ENCODE measurements around the gene ENSA.
"Not testable (repeated sequence)": the region's sequence is repeated elsewhere in the genome, so short reads cannot be mapped to it uniquely, and the experiment has no call there.

ENSA gene

GRCh38 chr1:150629115-150629928 is at the start of gene ENSA:
ENSA (minus strand) TSS chr1:150629612; CDS start chr1:150629470, 142 bp downstream.
- DNase-seq, result peak; percentile 88 to 92 (median 90)

DNA sequence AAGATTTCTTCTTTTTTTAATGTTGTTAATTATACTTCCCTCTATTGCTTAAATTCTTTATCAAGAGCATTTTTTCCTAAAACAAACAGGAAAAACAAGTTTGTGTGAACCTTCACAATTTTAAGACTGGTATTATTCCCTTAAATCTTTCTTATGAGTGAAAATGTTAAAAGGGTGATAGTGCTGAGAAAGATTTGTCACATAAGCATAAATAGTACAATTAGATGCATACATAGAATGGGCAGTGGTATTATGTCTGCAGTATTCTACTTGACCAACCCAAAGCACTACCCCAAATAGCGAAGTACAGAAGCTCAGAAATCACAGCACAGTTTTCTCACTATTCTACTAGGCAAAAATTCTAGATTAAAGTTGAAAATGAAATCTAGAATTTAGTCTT is 49.6 kb upstream of the ENSA start:
- DNase-seq, result no peak

- DNase-seq, result no peak
Measured at GRCh38 chr1:150674881-150675280, 45.5 kb upstream of the ENSA start.

- no peak for DNase-seq
Measured at GRCh38 chr1:150663321-150663720, 33.9 kb upstream of the ENSA start.

DNA sequence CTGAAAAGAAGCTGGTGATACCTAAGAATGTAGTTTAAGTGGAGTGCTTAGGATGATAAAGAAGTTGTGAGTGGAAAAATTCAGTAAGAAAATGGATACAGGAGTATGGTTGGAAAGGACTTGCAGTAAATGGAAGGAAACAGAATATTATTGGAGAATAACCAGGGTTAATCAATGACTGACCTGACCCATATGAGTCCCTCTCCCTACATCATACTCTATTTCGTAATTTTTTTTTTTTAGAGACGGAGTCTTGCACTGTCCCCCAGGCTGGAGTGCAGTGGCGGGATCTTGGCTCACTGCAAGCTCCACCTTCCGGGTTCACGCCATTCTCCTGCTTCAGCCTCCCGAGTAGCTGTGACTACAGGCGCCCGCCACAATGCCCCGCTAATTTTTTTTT is 33.4 kb upstream of the ENSA start:
- no peak for DNase-seq

- DNase-seq, result no peak
Measured at GRCh38 chr1:150661156-150661555, 31.7 kb upstream of the ENSA start.

GRCh38 chr1:150660584-150660983 is 31.2 kb upstream of the ENSA start:
- DNase-seq, result no peak

GRCh38 chr1:150657064-150657463 is 27.7 kb upstream of the ENSA start:
- DNase-seq, result not testable (repeated sequence)

- not testable (repeated sequence) for DNase-seq
Measured at GRCh38 chr1:150654635-150655034, 25.2 kb upstream of the ENSA start.

- no peak for DNase-seq
Measured at GRCh38 chr1:150650193-150650592, 20.8 kb upstream of the ENSA start.

DNA sequence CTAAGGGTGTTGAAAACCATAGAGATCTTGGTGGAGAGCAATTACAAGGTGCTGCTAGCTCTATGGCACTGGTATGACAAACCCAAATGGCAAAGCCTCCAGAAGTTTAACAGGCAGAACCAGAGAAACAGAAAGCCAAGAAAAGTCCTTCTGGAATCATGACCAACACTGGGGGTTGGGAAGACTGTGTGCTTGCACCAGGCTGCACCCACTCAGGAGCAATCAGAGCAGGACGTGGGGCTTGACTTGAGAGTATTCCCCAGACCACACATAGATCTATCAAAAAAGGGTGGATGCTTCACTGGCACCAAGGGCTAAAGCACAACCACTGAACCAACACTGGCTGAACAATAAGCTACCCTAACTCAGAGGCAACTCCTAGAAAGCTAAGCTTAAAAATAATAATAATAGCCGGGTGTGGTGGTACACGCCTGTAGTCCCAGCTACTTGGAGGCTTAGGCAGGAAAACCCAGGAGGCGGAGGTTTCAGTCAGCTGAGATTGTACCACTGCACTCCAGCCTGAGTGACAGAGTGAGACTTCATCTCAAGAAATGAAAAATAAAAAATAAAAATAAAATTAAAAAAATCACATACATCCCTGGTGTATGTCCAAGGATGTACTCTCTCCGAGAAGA is 20.1 kb upstream of the ENSA start:
- no peak for DNase-seq

GRCh38 chr1:150642296-150642695 is 12.9 kb upstream of the ENSA start:
- DNase-seq, result no peak

- DNase-seq, result not testable (repeated sequence)
Measured at GRCh38 chr1:150641126-150641815, 11.9 kb upstream of the ENSA start.

DNA sequence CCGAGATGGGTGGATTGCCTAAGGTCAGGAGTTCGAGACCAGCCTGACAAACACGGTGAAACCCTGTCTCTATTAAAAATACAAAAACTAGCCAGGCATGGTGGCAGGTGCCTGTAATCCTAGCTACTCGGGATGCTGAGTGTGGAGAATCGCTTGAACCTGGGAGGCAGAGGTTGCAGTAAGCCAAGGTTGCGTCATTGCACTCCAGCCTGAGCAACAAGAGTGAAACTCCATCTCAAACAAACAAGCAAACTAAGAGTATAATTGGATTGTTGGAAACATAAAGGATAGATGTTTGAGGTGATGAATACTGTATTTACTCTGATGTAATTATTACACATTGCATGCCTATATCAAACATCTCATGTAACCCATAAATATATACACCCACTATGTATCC is 9.0 kb upstream of the ENSA start:
- not testable (repeated sequence) for DNase-seq

GRCh38 chr1:150634839-150635622 is 5.6 kb upstream of the ENSA start:
- DNase-seq, result not testable (repeated sequence)

DNA sequence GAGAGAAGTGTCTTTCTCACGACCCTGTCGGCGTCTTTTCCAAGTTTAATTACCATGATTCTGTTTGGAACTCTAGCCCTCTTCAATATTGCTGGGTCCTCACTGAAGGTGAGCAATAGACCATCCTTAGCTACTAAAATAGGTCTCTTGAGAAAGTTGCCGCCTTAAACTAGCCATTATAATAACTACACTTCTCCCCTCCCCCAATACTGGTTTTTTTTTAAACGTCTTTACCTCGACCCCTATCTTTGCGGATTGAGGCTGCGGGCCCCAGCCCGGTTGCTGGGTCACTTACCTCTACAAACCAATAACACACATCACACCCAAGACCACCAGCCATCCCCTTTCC is 672 bp downstream of the ENSA start:
- DNase-seq, result no peak

DNA sequence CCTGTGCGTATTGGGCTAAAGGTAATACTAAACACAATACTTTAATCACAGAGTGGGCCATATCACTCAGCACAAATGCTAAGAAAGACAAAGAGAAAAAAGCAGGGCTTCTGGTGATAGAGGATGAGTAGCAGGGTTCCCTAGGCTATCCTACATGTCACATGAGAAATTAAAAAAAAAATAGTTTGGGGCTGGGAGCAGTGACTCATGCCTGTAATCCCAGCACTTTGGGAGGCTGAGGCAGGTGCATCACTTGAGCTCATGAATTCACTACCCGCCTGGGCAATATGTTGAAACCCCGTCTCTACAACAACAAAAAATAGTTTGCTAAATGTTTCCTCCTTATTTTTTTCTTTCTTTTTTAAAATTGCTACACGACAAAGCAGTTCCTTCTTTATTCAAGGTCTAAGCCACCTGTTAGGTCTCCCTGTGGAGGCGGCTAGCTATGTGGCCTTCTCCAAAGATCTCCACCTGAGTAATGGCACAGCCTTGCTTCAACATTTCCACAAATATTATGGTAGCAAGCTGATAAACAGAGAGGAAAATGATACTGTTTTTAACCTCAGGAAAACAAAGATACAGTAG is 1.5 kb downstream of the ENSA start:
- no peak for DNase-seq

GRCh38 chr1:150626150-150626549 is 3.3 kb downstream of the ENSA start:
- DNase-seq, result no peak

- not testable (repeated sequence) for DNase-seq
Measured at GRCh38 chr1:150624546-150624945, 4.9 kb downstream of the ENSA start.

- DNase-seq, result not testable (repeated sequence)
Measured at GRCh38 chr1:150624134-150624533, 5.3 kb downstream of the ENSA start.

- no peak for DNase-seq
Measured at GRCh38 chr1:150622303-150622975, 7.0 kb downstream of the ENSA start.
